ENCODE results near the gene PPP2R2C. TPM values are rescaled to one million over a fixed set of nuclear protein-coding genes. Genes with fewer than 3 reads are reported as not detected.

The PPP2R2C gene
- total and polyA plus RNA-seq, 9 of the 15 experiments (the other 6 are each of a cell fraction or from before 2014, with no cell fraction given): 0.04 to 0.06 TPM; not detected in 7

DNA sequence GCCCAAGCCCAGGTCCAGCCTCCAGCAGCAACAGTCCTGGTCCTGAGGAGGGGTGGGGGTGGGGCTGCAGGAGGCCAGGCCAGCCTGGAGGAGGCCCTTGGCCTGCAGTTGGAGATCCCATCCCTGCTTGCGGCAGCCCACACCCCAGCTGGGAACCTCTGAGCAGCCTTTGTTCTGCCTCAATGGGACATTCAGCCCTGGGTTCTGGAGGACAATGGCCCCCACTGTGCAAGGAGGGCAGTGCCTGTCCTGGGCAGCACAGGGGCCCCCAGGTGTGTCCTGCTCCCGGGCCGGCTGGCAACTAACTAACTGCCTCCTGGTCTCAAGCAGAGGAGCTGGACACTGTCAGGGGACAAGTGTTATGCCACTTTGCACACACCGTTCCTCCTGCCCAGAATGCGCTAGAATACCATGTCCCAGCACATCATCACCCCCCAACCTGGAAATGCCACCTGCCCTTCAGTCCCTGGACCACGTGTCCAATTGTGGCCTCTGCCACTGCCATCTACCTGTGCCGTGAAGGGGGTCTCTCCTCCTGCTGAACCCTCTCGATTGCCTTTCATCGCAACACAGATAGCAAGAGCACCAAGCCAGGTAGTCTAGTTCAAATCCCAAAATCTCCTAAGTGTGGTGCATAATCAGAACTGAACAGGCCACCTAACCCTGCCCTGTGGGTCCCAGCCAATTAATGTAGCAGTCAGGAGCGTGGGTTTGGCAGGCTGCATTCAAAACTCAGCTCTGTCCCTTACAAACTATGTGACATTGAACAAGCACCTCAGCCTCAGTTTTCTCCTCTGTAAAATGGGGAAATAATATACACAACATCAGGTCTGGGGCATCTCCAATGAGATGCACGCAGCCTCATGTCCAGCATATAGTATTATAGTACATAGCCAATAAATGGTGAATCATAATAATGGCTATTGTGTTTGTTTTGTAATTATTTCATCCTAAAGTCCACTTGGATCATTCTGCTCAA lies 8.8 kb downstream of the PPP2R2C start:
- FAIRE-seq: no peak
- no TSS peak for BruUV-seq (replicated peaks)
- in situ Hi-C loops (cut with MboI): no loop called here
- Histone ChIP-seq H3K27me3 (ENCODE audit: control insufficient read depth in 2 of 2, insufficient read depth in 2 of 2, low read length in 2 of 2) (peaks cover 2 to 16% of the 10 kb centered on the region in 2 experiments; a peak in 3 of 5 replicates), H3K9me3 (replicated peaks; ENCODE audit: control insufficient read depth, insufficient read depth, low read depth, low read length) (no peaks in the 10 kb centered on the region), H2AFZ (ENCODE audit: low read depth, low read length) (no peak overlapping the region), H3K4me3 (no peak overlapping the region), H3K4me1 (replicated peaks in 1 of 2; ENCODE audit: control insufficient read depth in 2 of 2, insufficient read depth in 2 of 2, low read length in 2 of 2) (no peaks in the 10 kb centered on the region), H3K9ac (ENCODE audit: insufficient read depth in 1 of 2, low read depth in 2 of 2, low read length in 2 of 2) (no peak overlapping the region), H3K36me3 (ENCODE audit: control insufficient read depth, insufficient read depth, low read length) (no peaks in the 10 kb centered on the region), H3K79me2 (ENCODE audit: control insufficient read depth, insufficient read depth, low read length) (no peaks in the 10 kb centered on the region), H4K20me1 (replicated peaks; ENCODE audit: control insufficient read depth, insufficient read depth, low read length) (no peaks in the 10 kb centered on the region; the same call in 1 of the 2 replicates), H3K9me1 (ENCODE audit: control insufficient read depth, insufficient read depth, low read length) (no peaks in the 10 kb centered on the region), H3K27ac (ENCODE audit: extremely low read depth, low read depth, low read length) (no peak overlapping the region), H3K4me2 (ENCODE audit: insufficient read depth, low read length) (no peak overlapping the region)
- DNase-seq (ENCODE audit: extremely low read depth in 1 of 4, low spot score in 3 of 4): no peak
- no peak for ATAC-seq
- ChIA-PET POLR2A (interaction anchor here (0.6 to 1.4 kb wide), 2 partner anchors 13 to 391 kb away, joined by 3 to 4 read pairs; no protein-coding TSS in a partner anchor), CTCF (ENCODE audit: low intra/inter-chr PET ratio) (no interaction called here)
- intact Hi-C loops (cut with micrococcal nuclease): no loop called here
- TF ChIP-seq RCOR1 (IDR thresholded peaks at IDR 0.05; ENCODE audit: borderline replicate concordance in 1 of 2, low read depth in 2 of 2, low read length in 2 of 2): no peak
- TF ChIP-seq RBM25 (IDR thresholded peaks at IDR 0.05; ENCODE audit: low read depth, low read length, severe bottlenecking): peak; percentile 60
- TF ChIP-seq ESRRA (IDR thresholded peaks at IDR 0.05; ENCODE audit: borderline replicate concordance, low read depth): peak; percentile 50; the same call in 1 of the 2 replicates
- under 1% methylated on average over 10 of the region's 11 CpGs for WGBS (ENCODE audit: insufficient coverage, low coverage, missing lambda C conversion rate)
